ENCODE measurements around the gene PTCD1.

PTCD1 gene

DNA sequence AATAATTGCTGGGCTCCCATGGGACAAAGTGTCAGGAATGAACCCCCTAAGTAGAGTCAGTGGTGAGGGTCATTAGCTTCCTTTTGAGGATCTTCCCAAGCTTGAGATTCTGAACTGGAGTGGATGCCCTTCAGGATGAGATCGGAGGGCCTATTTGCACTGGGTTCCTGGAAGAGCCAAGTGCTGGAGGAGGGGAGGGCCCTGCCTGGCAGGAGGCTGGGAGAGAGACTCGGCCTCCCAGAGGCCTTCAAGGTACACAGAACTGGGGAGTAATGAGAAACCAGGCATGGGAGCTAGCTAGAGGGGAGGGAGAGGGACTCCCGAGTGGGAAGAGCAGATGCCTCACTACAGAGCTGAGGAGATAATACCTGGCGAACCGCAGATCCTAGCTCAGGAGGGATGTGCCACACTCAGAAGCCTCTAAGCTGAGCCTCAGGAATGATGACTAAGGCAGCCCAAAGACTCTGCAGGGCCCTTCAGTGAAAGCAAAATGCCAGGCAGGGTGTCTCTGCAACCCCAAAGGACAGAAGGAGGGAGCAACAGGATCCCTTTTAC lies 39.6 kb downstream of the PTCD1 start:
- Histone ChIP-seq H3K27me3 (ENCODE audit: control insufficient read depth in 2 of 2, insufficient read depth in 2 of 2, low read length in 2 of 2) (no peaks in the 10 kb centered on the region), H3K36me3 (ENCODE audit: control insufficient read depth in 2 of 2, insufficient read depth in 2 of 2, low read length in 2 of 2) (peaks cover 63 to 81% of the 10 kb centered on the region in 2 donors), H3K9ac (ENCODE audit: low read depth in 1 of 2, low read length in 2 of 2) (no peak overlapping the region), H3K4me1 (ENCODE audit: control insufficient read depth in 2 of 2, insufficient read depth in 2 of 2, low read length in 2 of 2) (peaks cover 0 to 2% of the 10 kb centered on the region in 2 donors), H3K27ac (ENCODE audit: low read depth in 2 of 2, low read length in 2 of 2) (no peak overlapping the region), H3K4me3 (ENCODE audit: low read length in 2 of 2) (no peak overlapping the region), H3K9me3 (ENCODE audit: control insufficient read depth in 2 of 2, low read length in 2 of 2) (no peaks in the 10 kb centered on the region)

DNA sequence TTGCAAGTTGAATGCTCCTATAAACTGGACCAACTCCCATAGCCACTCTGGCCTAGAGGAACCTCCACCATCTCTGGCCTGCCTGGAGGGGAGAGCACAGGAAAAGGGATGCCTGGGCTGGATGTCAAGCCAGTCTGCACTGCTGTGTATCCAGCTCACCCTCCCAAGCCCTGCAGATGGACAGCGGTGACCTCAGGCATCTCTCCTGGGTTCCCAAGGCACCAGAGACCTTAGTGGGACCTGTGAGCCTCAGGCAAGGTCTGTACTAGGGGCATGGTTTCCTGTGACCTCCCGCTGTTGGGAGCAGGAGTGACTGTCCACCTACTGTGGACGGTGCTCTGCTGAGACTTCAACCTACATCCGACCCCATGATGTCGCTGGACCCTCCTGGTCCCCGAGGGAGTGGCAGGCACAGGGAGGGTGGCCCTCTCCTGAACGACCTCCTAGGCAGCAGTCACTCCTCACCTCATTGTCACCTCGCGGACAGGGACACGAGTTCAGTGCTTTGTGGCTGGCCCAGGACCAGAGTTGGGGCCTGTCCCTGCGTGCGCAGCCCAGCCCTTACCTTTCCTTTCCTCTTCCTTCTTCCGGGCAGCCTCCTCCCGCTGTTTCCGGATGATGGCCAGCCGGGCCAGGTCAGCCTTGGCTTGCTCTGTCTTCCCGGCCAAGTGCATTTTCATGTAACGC lies 41.2 kb downstream of the PTCD1 start:
- Histone ChIP-seq H3K9ac (ENCODE audit: low read depth in 1 of 2, low read length in 2 of 2) (no peak overlapping the region), H3K36me3 (ENCODE audit: control insufficient read depth in 2 of 2, insufficient read depth in 2 of 2, low read length in 2 of 2) (peaks cover 57 to 68% of the 10 kb centered on the region in 2 donors), H3K27me3 (ENCODE audit: control insufficient read depth in 2 of 2, insufficient read depth in 2 of 2, low read length in 2 of 2) (no peaks in the 10 kb centered on the region), H3K9me3 (ENCODE audit: control insufficient read depth in 2 of 2, low read length in 2 of 2) (no peaks in the 10 kb centered on the region), H3K4me3 (ENCODE audit: low read length in 2 of 2) (no peak overlapping the region), H3K4me1 (ENCODE audit: control insufficient read depth in 2 of 2, insufficient read depth in 2 of 2, low read length in 2 of 2) (peaks cover 13 to 14% of the 10 kb centered on the region in 2 donors), H3K27ac (ENCODE audit: low read depth in 2 of 2, low read length in 2 of 2) (no peak overlapping the region)

DNA sequence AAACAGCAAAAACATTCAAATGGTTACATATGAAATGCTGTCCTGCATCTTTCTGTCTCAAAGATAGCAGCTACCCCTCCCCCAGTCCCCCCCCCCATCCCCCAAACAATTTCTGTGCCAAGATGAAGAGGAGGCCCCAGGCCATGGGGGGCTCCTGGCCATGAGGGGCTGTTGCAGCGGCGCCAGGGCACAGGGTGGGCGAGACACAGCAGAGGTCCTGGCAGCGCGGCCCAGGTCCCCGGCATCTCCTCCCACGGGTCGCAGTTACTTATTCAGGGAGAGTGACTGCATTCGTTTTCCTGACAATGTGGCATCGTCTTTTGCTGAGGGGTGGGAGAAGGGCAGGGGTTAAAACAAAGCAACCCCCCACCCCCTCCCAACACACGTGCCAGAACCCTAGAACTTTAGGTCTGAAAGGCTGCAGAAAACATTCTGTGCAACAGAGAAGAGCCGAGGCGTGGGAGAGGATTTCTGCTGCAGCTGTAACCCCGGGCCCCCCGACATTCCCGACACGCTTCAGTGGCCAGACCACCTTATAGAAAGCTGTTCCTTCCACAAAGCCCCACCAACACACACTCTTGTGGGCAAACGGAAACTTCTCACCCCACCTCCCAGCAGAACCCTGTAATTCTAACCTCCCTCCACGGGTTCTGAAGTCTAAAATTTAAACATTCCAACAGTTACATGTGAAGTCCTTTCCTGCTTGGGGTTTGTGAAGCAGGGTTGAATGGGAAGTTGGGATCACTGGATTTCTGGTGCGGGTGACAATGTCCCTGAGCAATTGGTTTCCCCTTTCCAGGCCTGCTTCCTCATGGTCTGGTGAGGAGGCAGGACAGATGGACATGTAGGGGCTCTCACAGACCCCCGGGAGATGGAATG lies 41.9 kb downstream of the PTCD1 start:
- no peaks in the 10 kb centered on the region for H3K27me3 ChIP-seq (ENCODE audit: control insufficient read depth in 2 of 2, insufficient read depth in 2 of 2, low read length in 2 of 2)

GRCh38 chr7:99395616-99396327 lies 42.8 kb downstream of the PTCD1 start:
- Histone ChIP-seq H3K9me3 (ENCODE audit: control insufficient read depth in 2 of 2, low read length in 2 of 2) (no peaks in the 10 kb centered on the region), H3K27ac (ENCODE audit: low read depth in 2 of 2, low read length in 2 of 2) (no peak overlapping the region), H3K36me3 (ENCODE audit: control insufficient read depth in 2 of 2, insufficient read depth in 2 of 2, low read length in 2 of 2) (peaks cover 60 to 72% of the 10 kb centered on the region in 2 donors), H3K4me1 (ENCODE audit: control insufficient read depth in 2 of 2, insufficient read depth in 2 of 2, low read length in 2 of 2) (peaks cover 16 to 19% of the 10 kb centered on the region in 2 donors), H3K4me3 (ENCODE audit: low read length in 2 of 2) (no peak overlapping the region), H3K27me3 (ENCODE audit: control insufficient read depth in 2 of 2, insufficient read depth in 2 of 2, low read length in 2 of 2) (no peaks in the 10 kb centered on the region), H3K9ac (ENCODE audit: low read depth in 1 of 2, low read length in 2 of 2) (no peak overlapping the region)

More for the DNA sequence above, 41.9 kb downstream of the PTCD1 start:
- peaks cover 57 to 71% of the 10 kb centered on the region in 2 donors for H3K36me3 ChIP-seq (ENCODE audit: control insufficient read depth in 2 of 2, insufficient read depth in 2 of 2, low read length in 2 of 2)
- no peak overlapping the region for H3K4me3 ChIP-seq (ENCODE audit: low read length in 2 of 2)
- H3K27ac ChIP-seq (ENCODE audit: low read depth in 2 of 2, low read length in 2 of 2), result no peak overlapping the region
- peaks cover 16 to 19% of the 10 kb centered on the region in 2 donors for H3K4me1 ChIP-seq (ENCODE audit: control insufficient read depth in 2 of 2, insufficient read depth in 2 of 2, low read length in 2 of 2)
- no peaks in the 10 kb centered on the region for H3K9me3 ChIP-seq (ENCODE audit: control insufficient read depth in 2 of 2, low read length in 2 of 2)
- no peak overlapping the region for H3K9ac ChIP-seq (ENCODE audit: low read depth in 1 of 2, low read length in 2 of 2)

DNA sequence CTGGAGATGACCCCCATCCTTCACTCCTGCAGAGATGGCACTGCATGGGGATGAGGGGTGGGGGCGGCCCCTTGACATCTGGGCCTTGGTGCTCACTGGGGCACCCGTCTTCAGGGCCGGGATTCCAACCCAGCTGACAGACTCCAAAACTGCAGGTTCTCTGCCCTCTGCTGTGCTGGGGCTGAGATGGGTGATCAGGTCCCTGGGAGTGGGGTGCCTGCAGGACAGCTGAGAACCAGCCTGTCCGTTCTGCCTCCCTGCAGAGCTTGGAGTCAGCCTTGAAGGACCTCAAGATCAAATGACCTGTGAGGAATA lies 44.5 kb downstream of the PTCD1 start:
- H3K36me3 ChIP-seq (ENCODE audit: control insufficient read depth in 2 of 2, insufficient read depth in 2 of 2, low read length in 2 of 2), result peaks cover 55 to 65% of the 10 kb centered on the region in 2 donors
- peaks cover 16 to 19% of the 10 kb centered on the region in 2 donors for H3K4me1 ChIP-seq (ENCODE audit: control insufficient read depth in 2 of 2, insufficient read depth in 2 of 2, low read length in 2 of 2)
- no peak overlapping the region for H3K9ac ChIP-seq (ENCODE audit: low read depth in 1 of 2, low read length in 2 of 2)
- no peaks in the 10 kb centered on the region for H3K9me3 ChIP-seq (ENCODE audit: control insufficient read depth in 2 of 2, low read length in 2 of 2)
- H3K4me3 ChIP-seq (ENCODE audit: low read length in 2 of 2), result no peak overlapping the region
- H3K27ac ChIP-seq (ENCODE audit: low read depth in 2 of 2, low read length in 2 of 2), result no peak overlapping the region
- H3K27me3 ChIP-seq (ENCODE audit: control insufficient read depth in 2 of 2, insufficient read depth in 2 of 2, low read length in 2 of 2), result no peaks in the 10 kb centered on the region

- Histone ChIP-seq H3K27me3 (ENCODE audit: control insufficient read depth in 2 of 2, insufficient read depth in 2 of 2, low read length in 2 of 2) (no peaks in the 10 kb centered on the region), H3K27ac (ENCODE audit: low read depth in 2 of 2, low read length in 2 of 2) (peak overlapping the region; percentile 48 to 66), H3K9ac (ENCODE audit: low read depth in 1 of 2, low read length in 2 of 2) (peak overlapping the region; percentile 47 to 63), H3K9me3 (ENCODE audit: control insufficient read depth in 2 of 2, low read length in 2 of 2) (no peaks in the 10 kb centered on the region), H3K4me3 (ENCODE audit: low read length in 2 of 2) (peak overlapping the region; percentile 74 to 76), H3K36me3 (ENCODE audit: control insufficient read depth in 2 of 2, insufficient read depth in 2 of 2, low read length in 2 of 2) (peaks cover 50 to 59% of the 10 kb centered on the region in 2 donors), H3K4me1 (ENCODE audit: control insufficient read depth in 2 of 2, insufficient read depth in 2 of 2, low read length in 2 of 2) (peaks cover 16 to 19% of the 10 kb centered on the region in 2 donors)
Measured at GRCh38 chr7:99393355-99394187, 45.0 kb downstream of the PTCD1 start.

GRCh38 chr7:99392659-99393354 lies 45.8 kb downstream of the PTCD1 start:
- H3K36me3 ChIP-seq (ENCODE audit: control insufficient read depth in 2 of 2, insufficient read depth in 2 of 2, low read length in 2 of 2), result peaks cover 51 to 59% of the 10 kb centered on the region in 2 donors
- H3K27ac ChIP-seq (ENCODE audit: low read depth in 2 of 2, low read length in 2 of 2), result peak overlapping the region; percentile 48 to 66
- no peaks in the 10 kb centered on the region for H3K9me3 ChIP-seq (ENCODE audit: control insufficient read depth in 2 of 2, low read length in 2 of 2)
- no peaks in the 10 kb centered on the region for H3K27me3 ChIP-seq (ENCODE audit: control insufficient read depth in 2 of 2, insufficient read depth in 2 of 2, low read length in 2 of 2)
- H3K4me3 ChIP-seq (ENCODE audit: low read length in 2 of 2), result peak overlapping the region; percentile 74 to 76
- H3K4me1 ChIP-seq (ENCODE audit: control insufficient read depth in 2 of 2, insufficient read depth in 2 of 2, low read length in 2 of 2), result peaks cover 16 to 19% of the 10 kb centered on the region in 2 donors
- H3K9ac ChIP-seq (ENCODE audit: low read depth in 1 of 2, low read length in 2 of 2), result peak overlapping the region; percentile 47 to 63

DNA sequence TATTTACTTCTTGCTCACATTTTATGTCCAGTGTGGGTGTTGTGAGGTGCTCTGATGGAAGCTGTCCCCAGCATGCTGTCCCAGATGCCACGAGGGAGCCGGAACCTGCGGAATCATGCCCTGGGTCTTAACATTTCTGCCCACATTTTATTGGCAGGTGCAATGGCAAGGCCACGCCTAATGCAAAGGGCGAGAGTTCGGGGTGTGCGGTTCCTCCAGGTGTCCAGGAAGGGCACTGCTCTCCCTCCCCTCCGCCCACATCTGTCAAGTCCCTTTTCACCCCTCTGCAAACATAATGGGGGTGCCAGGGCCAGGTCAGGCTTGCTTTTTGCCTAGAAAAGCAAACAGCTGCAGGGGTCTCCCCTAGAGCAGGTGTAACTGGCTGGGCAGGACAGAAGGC lies 46.6 kb downstream of the PTCD1 start:
- Histone ChIP-seq H3K4me1 (ENCODE audit: control insufficient read depth in 2 of 2, insufficient read depth in 2 of 2, low read length in 2 of 2) (peaks cover 16 to 19% of the 10 kb centered on the region in 2 donors), H3K36me3 (ENCODE audit: control insufficient read depth in 2 of 2, insufficient read depth in 2 of 2, low read length in 2 of 2) (peaks cover 44 to 54% of the 10 kb centered on the region in 2 donors), H3K27ac (ENCODE audit: low read depth in 2 of 2, low read length in 2 of 2) (peak overlapping the region in 1 of 2 donors; percentile 66), H3K9me3 (ENCODE audit: control insufficient read depth in 2 of 2, low read length in 2 of 2) (no peaks in the 10 kb centered on the region), H3K27me3 (ENCODE audit: control insufficient read depth in 2 of 2, insufficient read depth in 2 of 2, low read length in 2 of 2) (no peaks in the 10 kb centered on the region), H3K4me3 (ENCODE audit: low read length in 2 of 2) (peak overlapping the region in 1 of 2 donors; percentile 74), H3K9ac (ENCODE audit: low read depth in 1 of 2, low read length in 2 of 2) (peak overlapping the region in 1 of 2 donors; percentile 63)

All from mucosa of rectum (tissue), 2 donors.